A673 (cell line): ENCODE data around the gene RPRD1B. TPM values are rescaled to one million over a fixed set of nuclear protein-coding genes. Genes with fewer than 3 reads are reported as not detected.
A peak's percentile ranks its signal among the peaks of the same experiment; 100 is the strongest.

Experiments
- BruUV-seq: library from RNA; stranded (reverse); fragments of 400-500 nt; replicated peaks from 2 replicates; lab custom pipeline; 2021; lab: Mats Ljungman, UMichigan
- CTCF ChIA-PET: fragments of 300-600 bp; sonication (Branson Sonifier 250); formaldehyde crosslinking; loops from one replicate; lab custom pipeline; 2022; ENCODE audit warnings: antibody characterized with exemption; lab: Charles Lee
- POLR2A ChIA-PET: fragments of 300-600 bp; sonication (Branson Sonifier 250); formaldehyde crosslinking; loops from one replicate; lab custom pipeline; 2022; ENCODE audit warnings: antibody characterized with exemption; ENCODE audit not compliant: low non-redundant PET; lab: Charles Lee
- DNase-seq: peaks from one replicate; pipeline ENCODE4 v3.0.0-alpha.2; 2015; ENCODE audit warnings: low spot score
- H3K27ac ChIP-seq: fragments of 200-600 bp; sonication (generic); 2 replicates; pipeline ENCODE4 v1.5.1; 2016; ENCODE audit warnings: mixed run types, low read depth, mild to moderate bottlenecking, mixed read lengths, antibody characterized with exemption, low read length; ENCODE audit not compliant: poor library complexity, severe bottlenecking
- H3K27me3 ChIP-seq: fragments of 200-600 bp; sonication (generic); replicated peaks from 2 replicates; pipeline ENCODE4 v1.6.1; 2017; ENCODE audit warnings: mixed run types, low read depth, mild to moderate bottlenecking, mixed read lengths, antibody characterized with exemption, low read length; ENCODE audit not compliant: insufficient read depth, poor library complexity
- H3K36me3 ChIP-seq: fragments of 200-600 bp; sonication (generic); 2 replicates; pipeline ENCODE4 v1.6.1; 2016; ENCODE audit warnings: mixed run types, mild to moderate bottlenecking, mixed read lengths, antibody characterized with exemption, low read length; ENCODE audit not compliant: insufficient read depth, poor library complexity, severe bottlenecking
- H3K4me1 ChIP-seq: fragments of 200-600 bp; sonication (generic); 2 replicates; pipeline ENCODE4 v1.6.1; 2017; ENCODE audit warnings: mixed run types, mild to moderate bottlenecking, mixed read lengths, antibody characterized with exemption, low read length; ENCODE audit not compliant: insufficient read depth, poor library complexity, severe bottlenecking
- H3K4me3 ChIP-seq: fragments of 200-600 bp; sonication (generic); 2 replicates; pipeline ENCODE4 v1.5.1; 2016; ENCODE audit warnings: low read depth, mixed run types, mild to moderate bottlenecking, mixed read lengths, low read length; ENCODE audit not compliant: poor library complexity, severe bottlenecking
- H3K9me3 ChIP-seq: fragments of 200-600 bp; sonication (generic); 2 replicates; pipeline ENCODE4 v1.6.1; 2016; ENCODE audit warnings: mixed run types, low read depth, mild to moderate bottlenecking, mixed read lengths, antibody characterized with exemption, low read length; ENCODE audit not compliant: poor library complexity, severe bottlenecking
- CTCF ChIP-seq: fragments of 300-800, 200-600 bp; sonication (generic); conservative IDR thresholded peaks from 2 replicates; pipeline ENCODE4 v1.5.1; 2017; ENCODE audit warnings: low read depth, mild to moderate bottlenecking, antibody characterized with exemption, low read length, moderate library complexity, mixed read lengths
- EZH2 ChIP-seq: fragments of 200-600 bp; sonication (generic); IDR thresholded peaks from 2 replicates; pipeline ENCODE4 v1.6.1; 2017; ENCODE audit warnings: borderline replicate concordance, low read depth, mild to moderate bottlenecking, mixed read lengths, antibody characterized with exemption, low read length; ENCODE audit not compliant: poor library complexity, severe bottlenecking
- intact Hi-C: fragments of 100-400 bp; cut with micrococcal nuclease; formaldehyde crosslinking; loops from one replicate; pipeline ENCODE4 v1.10.0; 2022; ENCODE audit not compliant: unreplicated experiment
- total RNA-seq: library from RNA; stranded (reverse); gene quantifications from 2 replicates; pipeline ENCODE4 v1.2.3, GENCODE V29; 2021

RPRD1B gene
- total RNA-seq, 1 experiment from 2014 or later = 36.1 TPM

GRCh38 chr20:38036366-38036765 is 2.8 kb downstream of the RPRD1B start:
- ChIA-PET CTCF (no interaction called here), POLR2A (no interaction called here)
- Histone ChIP-seq H3K27me3 (no peaks in the 10 kb centered on the region), H3K36me3 (peaks cover 21% of the 10 kb centered on the region), H3K4me3 (no peak overlapping the region), H3K9me3 (no peaks in the 10 kb centered on the region), H3K4me1 (peaks cover 14% of the 10 kb centered on the region), H3K27ac (no peak overlapping the region)
- intact Hi-C loops = no loop called here
- no TSS peak for BruUV-seq
- TF ChIP-seq CTCF (no peak), EZH2 (no peak)
- DNase-seq = no peak

GRCh38 chr20:38040276-38040675 is 6.7 kb downstream of the RPRD1B start:
- CTCF ChIA-PET = no interaction called here
- TF ChIP-seq EZH2 (no peak), CTCF (no peak)
- no TSS peak for BruUV-seq
- Histone ChIP-seq H3K4me3 (no peak overlapping the region), H3K27me3 (no peaks in the 10 kb centered on the region), H3K36me3 (peaks cover 42% of the 10 kb centered on the region), H3K9me3 (no peaks in the 10 kb centered on the region), H3K27ac (no peak overlapping the region), H3K4me1 (no peaks in the 10 kb centered on the region)
- no peak for DNase-seq
- POLR2A ChIA-PET = no interaction called here
- intact Hi-C loops = no loop called here

- no peak overlapping the region for H3K4me3 ChIP-seq
- no peaks in the 10 kb centered on the region for H3K9me3 ChIP-seq
- POLR2A ChIA-PET = no interaction called here
- BruUV-seq = no TSS peak
- H3K27me3 ChIP-seq = no peaks in the 10 kb centered on the region
- H3K4me1 ChIP-seq = no peaks in the 10 kb centered on the region
- TF ChIP-seq CTCF (no peak), EZH2 (no peak)
- H3K27ac ChIP-seq = no peak overlapping the region
- CTCF ChIA-PET = interaction anchor here (0.5 kb wide), 1 partner anchor 493 kb away, joined by 9 read pairs; no protein-coding TSS in a partner anchor
- peak; percentile 30 for DNase-seq
- H3K36me3 ChIP-seq = peaks cover 49% of the 10 kb centered on the region
- intact Hi-C loops = no loop called here
Measured at GRCh38 chr20:38043512-38044300, 10.2 kb downstream of the RPRD1B start.
